Measurements from ENCODE around the gene TP53.

Gene TP53

DNA sequence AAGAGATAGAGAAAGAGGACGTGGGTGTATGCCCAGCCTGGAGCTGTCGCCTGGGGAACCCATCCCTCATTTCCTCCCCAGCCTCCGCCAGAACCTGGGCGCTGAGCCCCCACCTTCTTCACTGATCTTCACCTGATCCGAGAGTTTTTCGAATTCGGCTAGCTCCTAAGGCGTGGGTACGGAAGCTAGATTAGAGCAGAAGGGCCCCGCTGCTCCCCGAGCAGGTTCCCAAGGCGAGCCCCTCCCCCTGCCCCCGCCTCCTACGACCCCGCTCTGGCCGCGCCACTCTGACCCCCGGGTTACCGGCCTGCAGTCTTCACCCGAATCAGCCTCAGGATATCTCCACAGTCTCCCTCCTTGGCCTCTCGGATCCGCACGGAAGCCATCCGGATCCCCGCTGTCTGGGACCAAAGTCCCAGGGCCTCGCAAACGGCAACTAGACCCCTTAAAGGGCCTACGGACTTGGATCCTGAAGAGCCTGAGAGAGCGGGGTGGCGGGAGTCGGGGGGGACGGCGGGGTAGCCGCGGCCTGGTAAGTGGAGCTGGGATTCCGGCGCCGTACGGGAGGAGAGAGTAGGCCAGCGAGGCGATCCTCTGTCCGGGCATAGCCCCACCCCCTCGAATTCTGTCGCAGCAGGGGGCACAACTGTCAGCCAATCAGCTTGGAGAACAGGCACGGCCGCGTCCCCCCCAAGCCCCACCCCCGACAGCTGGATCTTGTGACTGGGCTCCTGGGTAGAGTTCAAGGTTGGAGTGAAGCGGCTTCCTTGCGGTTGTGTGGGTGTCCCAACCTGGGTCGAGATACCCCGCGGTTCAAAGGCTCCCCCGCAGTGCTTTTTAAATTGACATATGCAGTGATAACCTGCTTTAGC, 59.8 kb downstream of the TP53 start, which contains the start of gene SAT2 (continued):
- TF ChIP-seq ZNF529 (tag by site-specific recombination; IDR thresholded peaks at IDR 0.05; ENCODE audit: insufficient replicate concordance) (no peak), ZNF23 (tag by site-specific recombination; IDR thresholded peaks at IDR 0.05; ENCODE audit: borderline replicate concordance) (no peak), ZNF121 (tag by site-specific recombination; IDR thresholded peaks at IDR 0.05) (no peak), GLIS2 (tag by site-specific recombination; IDR thresholded peaks at IDR 0.05) (peak; percentile 97), ZNF114 (tag by site-specific recombination; IDR thresholded peaks at IDR 0.05) (no peak), ZNF530 (tag by site-specific recombination; IDR thresholded peaks at IDR 0.05; ENCODE audit: low read depth) (no peak), ZNF747 (tag by site-specific recombination; IDR thresholded peaks at IDR 0.05) (no peak), KLF8 (tag by site-specific recombination; IDR thresholded peaks at IDR 0.05) (peak; percentile 64), ZNF610 (tag by site-specific recombination; IDR thresholded peaks at IDR 0.05; ENCODE audit: borderline replicate concordance) (no peak), OSR2 (tag by site-specific recombination; IDR thresholded peaks at IDR 0.05) (no peak), ZNF211 (tag by site-specific recombination; IDR thresholded peaks at IDR 0.05; ENCODE audit: low read depth) (no peak), ZNF202 (tag by site-specific recombination; IDR thresholded peaks at IDR 0.05; ENCODE audit: borderline replicate concordance) (no peak), ZEB2 (tag by site-specific recombination; IDR thresholded peaks at IDR 0.05) (no peak; the same call in 1 of the 2 replicates), ZSCAN16 (tag by site-specific recombination; IDR thresholded peaks at IDR 0.05) (no peak), ZIC2 (tag by site-specific recombination; IDR thresholded peaks at IDR 0.05) (peak; percentile 85), EGR2 (tag by site-specific recombination; IDR thresholded peaks at IDR 0.05; ENCODE audit: low read depth) (peak; percentile 71), SALL2 (tag by site-specific recombination; IDR thresholded peaks at IDR 0.05; ENCODE audit: borderline replicate concordance) (no peak), ZNF76 (tag by site-specific recombination; IDR thresholded peaks at IDR 0.05; ENCODE audit: borderline replicate concordance, low read depth) (peak; percentile 44; the same call in 1 of the 2 replicates)
- TF ChIP-seq, protein P1, sequence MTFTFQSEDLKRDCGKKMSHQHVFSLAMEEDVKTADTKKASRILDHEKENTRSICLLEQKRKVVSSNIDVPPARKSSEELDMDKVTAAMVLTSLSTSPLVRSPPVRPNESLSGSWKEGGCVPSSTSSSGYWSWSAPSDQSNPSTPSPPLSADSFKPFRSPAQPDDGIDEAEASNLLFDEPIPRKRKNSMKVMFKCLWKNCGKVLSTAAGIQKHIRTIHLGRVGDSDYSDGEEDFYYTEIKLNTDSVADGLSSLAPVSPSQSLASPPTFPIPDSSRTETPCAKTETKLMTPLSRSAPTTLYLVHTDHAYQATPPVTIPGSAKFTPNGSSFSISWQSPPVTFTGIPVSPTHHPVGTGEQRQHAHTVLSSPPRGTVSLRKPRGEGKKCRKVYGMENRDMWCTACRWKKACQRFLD (tag by site-specific recombination; IDR thresholded peaks at IDR 0.05): no peak
- TF ChIP-seq, protein P2, sequence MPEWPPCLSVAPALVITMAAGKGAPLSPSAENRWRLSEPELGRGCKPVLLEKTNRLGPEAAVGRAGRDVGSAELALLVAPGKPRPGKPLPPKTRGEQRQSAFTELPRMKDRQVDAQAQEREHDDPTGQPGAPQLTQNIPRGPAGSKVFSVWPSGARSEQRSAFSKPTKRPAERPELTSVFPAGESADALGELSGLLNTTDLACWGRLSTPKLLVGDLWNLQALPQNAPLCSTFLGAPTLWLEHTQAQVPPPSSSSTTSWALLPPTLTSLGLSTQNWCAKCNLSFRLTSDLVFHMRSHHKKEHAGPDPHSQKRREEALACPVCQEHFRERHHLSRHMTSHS (tag by site-specific recombination; IDR thresholded peaks at IDR 0.05): no peak
- TF ChIP-seq, protein P3, sequence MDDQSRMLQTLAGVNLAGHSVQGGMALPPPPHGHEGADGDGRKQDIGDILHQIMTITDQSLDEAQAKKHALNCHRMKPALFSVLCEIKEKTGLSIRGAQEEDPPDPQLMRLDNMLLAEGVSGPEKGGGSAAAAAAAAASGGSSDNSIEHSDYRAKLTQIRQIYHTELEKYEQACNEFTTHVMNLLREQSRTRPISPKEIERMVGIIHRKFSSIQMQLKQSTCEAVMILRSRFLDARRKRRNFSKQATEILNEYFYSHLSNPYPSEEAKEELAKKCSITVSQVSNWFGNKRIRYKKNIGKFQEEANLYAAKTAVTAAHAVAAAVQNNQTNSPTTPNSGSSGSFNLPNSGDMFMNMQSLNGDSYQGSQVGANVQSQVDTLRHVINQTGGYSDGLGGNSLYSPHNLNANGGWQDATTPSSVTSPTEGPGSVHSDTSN (CRISPR knock-in tag; IDR thresholded peaks at IDR 0.05): no peak
- TF ChIP-seq, protein P4, sequence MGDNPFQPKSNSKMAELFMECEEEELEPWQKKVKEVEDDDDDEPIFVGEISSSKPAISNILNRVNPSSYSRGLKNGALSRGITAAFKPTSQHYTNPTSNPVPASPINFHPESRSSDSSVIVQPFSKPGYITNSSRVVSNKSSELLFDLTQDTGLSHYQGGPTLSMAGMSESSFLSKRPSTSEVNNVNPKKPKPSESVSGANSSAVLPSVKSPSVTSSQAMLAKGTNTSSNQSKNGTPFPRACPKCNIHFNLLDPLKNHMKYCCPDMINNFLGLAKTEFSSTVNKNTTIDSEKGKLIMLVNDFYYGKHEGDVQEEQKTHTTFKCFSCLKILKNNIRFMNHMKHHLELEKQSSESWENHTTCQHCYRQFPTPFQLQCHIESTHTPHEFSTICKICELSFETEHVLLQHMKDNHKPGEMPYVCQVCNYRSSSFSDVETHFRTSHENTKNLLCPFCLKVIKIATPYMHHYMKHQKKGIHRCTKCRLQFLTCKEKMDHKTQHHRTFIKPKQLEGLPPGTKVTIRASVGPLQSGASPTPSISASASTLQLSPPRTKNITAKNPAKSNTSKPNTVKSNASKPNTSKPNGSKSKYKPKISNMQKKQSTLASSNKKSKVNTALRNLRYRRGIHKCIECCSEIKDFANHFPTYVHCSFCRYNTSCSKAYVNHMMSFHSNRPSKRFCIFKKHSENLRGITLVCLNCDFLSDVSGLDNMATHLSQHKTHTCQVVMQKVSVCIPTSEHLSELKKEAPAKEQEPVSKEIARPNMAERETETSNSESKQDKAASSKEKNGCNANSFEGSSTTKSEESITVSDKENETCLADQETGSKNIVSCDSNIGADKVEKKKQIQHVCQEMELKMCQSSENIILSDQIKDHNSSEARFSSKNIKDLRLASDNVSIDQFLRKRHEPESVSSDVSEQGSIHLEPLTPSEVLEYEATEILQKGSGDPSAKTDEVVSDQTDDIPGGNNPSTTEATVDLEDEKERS (tag by site-specific recombination; IDR thresholded peaks at IDR 0.05): no peak
- TF ChIP-seq, protein P5, sequence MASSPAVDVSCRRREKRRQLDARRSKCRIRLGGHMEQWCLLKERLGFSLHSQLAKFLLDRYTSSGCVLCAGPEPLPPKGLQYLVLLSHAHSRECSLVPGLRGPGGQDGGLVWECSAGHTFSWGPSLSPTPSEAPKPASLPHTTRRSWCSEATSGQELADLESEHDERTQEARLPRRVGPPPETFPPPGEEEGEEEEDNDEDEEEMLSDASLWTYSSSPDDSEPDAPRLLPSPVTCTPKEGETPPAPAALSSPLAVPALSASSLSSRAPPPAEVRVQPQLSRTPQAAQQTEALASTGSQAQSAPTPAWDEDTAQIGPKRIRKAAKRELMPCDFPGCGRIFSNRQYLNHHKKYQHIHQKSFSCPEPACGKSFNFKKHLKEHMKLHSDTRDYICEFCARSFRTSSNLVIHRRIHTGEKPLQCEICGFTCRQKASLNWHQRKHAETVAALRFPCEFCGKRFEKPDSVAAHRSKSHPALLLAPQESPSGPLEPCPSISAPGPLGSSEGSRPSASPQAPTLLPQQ (tag by site-specific recombination; IDR thresholded peaks at IDR 0.05): no peak
- TF ChIP-seq, protein P6, sequence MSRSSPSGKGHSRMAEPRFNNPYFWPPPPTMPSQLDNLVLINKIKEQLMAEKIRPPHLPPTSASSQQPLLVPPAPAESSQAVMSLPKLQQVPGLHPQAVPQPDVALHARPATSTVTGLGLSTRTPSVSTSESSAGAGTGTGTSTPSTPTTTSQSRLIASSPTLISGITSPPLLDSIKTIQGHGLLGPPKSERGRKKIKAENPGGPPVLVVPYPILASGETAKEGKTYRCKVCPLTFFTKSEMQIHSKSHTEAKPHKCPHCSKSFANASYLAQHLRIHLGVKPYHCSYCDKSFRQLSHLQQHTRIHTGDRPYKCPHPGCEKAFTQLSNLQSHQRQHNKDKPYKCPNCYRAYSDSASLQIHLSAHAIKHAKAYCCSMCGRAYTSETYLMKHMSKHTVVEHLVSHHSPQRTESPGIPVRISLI (tag by site-specific recombination; IDR thresholded peaks at IDR 0.05): no peak
